Heart left ventricle (tissue), 16 donors: ENCODE data around the gene BEAN1. TPM values are rescaled to one million over a fixed set of nuclear protein-coding genes. Genes with fewer than 3 reads are reported as not detected.

Experiments used
- ATAC-seq, 4 donors: fragments of 200-7000 bp; cut with Tn5 transposase; one replicate each; pipeline ENCODE4 v1.9.1; 2020 to 2022; ENCODE audit warnings: moderate library complexity in 4 of 4, mild to moderate bottlenecking in 3 of 4, moderate number of reproducible peaks in 1 of 4
- DNase-seq, 5 donors: peaks; one replicate each; pipeline ENCODE4 v3.0.0-alpha.2; 2020
- H3K27ac ChIP-seq, 12 donors: fragments of 200-600 bp; sonication (generic) in 4 of 12; one replicate each; pipeline versions ENCODE4 v1.5.0 to v1.8.0; 2016 to 2022; ENCODE audit warnings: mild to moderate bottlenecking in 2 of 12
- H3K27me3 ChIP-seq, 9 donors: fragments of 200-600 bp; sonication (generic) in 2 of 9; one replicate each; pipeline versions ENCODE4 v1.5.1 to v1.8.0; 2016 to 2022; ENCODE audit warnings: mild to moderate bottlenecking in 3 of 9
- H3K36me3 ChIP-seq, 9 donors: fragments of 200-600 bp; sonication (generic) in 2 of 9; one replicate each; pipeline versions ENCODE4 v1.5.0 to v1.8.0; 2018 to 2022; ENCODE audit warnings: mild to moderate bottlenecking in 2 of 9
- H3K4me1 ChIP-seq, 12 donors: fragments of 200-600 bp; sonication (generic) in 4 of 12; one replicate each; pipeline versions ENCODE4 v1.5.0 to v1.8.0; 2016 to 2022; ENCODE audit warnings: mild to moderate bottlenecking in 3 of 12
- H3K4me3 ChIP-seq, 12 donors: fragments of 200-600 bp; sonication (generic) in 4 of 12; one replicate each; pipeline versions ENCODE4 v1.5.0 to v1.8.0; 2017 to 2022; ENCODE audit warnings: mild to moderate bottlenecking in 9 of 12, moderate library complexity in 4 of 12
- H3K9me3 ChIP-seq, 12 donors: fragments of 200-600 bp; sonication (generic) in 4 of 12; one replicate each; pipeline versions ENCODE4 v1.5.0 to v1.8.0; 2016 to 2022; ENCODE audit warnings: mild to moderate bottlenecking in 1 of 12
- POLR2A ChIP-seq, 2 donors: fragments of 450-650 bp; IDR thresholded peaks; one replicate each; pipeline ENCODE4 v1.6.1; 2017; ENCODE audit warnings: antibody characterized with exemption in 2 of 2, mild to moderate bottlenecking in 2 of 2, moderate library complexity in 2 of 2
- WGBS, 4 donors: extraction: QIAGEN DNeasy Blood & Tissue Kit in 2 of 4; methylation state at CpG; one replicate each; pipeline versions ENCODE4 v1.1.5 to v1.1.7; 2013 to 2018; 5-methylcytosine and 5-hydroxymethylcytosine counted together
- intact Hi-C, 10 donors: fragments of 100-400 bp; cut with DNase I; formaldehyde crosslinking; loops; one replicate each; pipeline versions ENCODE4 v1.11.1 to v1.14.2; 2022
- polyA plus RNA-seq, 2 donors: library from polyadenylated mRNA; stranded (reverse); fragments of 200-250 nt; gene quantifications; one replicate each; pipeline ENCODE4 v1.2.3, GENCODE V29; 2013
- total RNA-seq, 9 donors: library from RNA; depleted of rRNA in 2 of 9; stranded (reverse); fragments of >200 nt in 2 of 9; fragmentation: NEBNext Ultra II Directional in 3 of 9; extraction: Animal tissue kit (Norgen Biotek cat#: 25700) in 3 of 9; gene quantifications; one replicate each; pipeline versions ENCODE4 v1.1.0 to v1.2.4, GENCODE V29; 2016 to 2023
- TF ChIP-seq, protein P1 (sequence below), 12 donors: fragments of 200-600 bp; sonication (generic) in 4 of 12; IDR thresholded peaks; one replicate each; pipeline versions ENCODE4 v1.5.0 to v1.8.0; 2018 to 2022; ENCODE audit warnings: antibody characterized with exemption in 12 of 12, mild to moderate bottlenecking in 5 of 12
- donor health status: ischemic (EF 13 %, LVEDD 7.1; RV severe dilation, severe dysfunction).
- donor health status: healthy with polysubstance abuse.
- donor health status: DM: no; HTN: yes; CAD: no.
- donor health status: DM: no; HTN: no; CAD: no.
- donor health status: ischemic (EF 25% LVEDD 6.9; RV normal size, moderate dysfunction).
- donor health status: ischemic (EF 25% LVEDD 5.7; RV mildly dilated, moderate dysfunction).
- donor health status: healthy.
- donor health status: DM: yes; HTN: yes; CAD: no.
- donor health status: ischemic (EF 35%, LVEDD 5.7; RV mildly dilated, moderate dysfunction).
- donor health status: nonischemic (EF 11% LVEDD 7.7; RV severe dilation, severe dysfunction).
- donor health status: DM: yes; HTN: yes; CAD: no.
- donor health status: PGD.
- donor health status: ischemic (EF 29% LVEDD 5.4; RV normal size, mild dysfunction).
- donor health status: nonischemic (EF 23%, LVEDD 6.1; RV moderate dilation, normal function).

BEAN1 gene
- total and polyA plus RNA-seq, 11 donors = 0.30 to 8.8 (median 1.5) TPM

DNA sequence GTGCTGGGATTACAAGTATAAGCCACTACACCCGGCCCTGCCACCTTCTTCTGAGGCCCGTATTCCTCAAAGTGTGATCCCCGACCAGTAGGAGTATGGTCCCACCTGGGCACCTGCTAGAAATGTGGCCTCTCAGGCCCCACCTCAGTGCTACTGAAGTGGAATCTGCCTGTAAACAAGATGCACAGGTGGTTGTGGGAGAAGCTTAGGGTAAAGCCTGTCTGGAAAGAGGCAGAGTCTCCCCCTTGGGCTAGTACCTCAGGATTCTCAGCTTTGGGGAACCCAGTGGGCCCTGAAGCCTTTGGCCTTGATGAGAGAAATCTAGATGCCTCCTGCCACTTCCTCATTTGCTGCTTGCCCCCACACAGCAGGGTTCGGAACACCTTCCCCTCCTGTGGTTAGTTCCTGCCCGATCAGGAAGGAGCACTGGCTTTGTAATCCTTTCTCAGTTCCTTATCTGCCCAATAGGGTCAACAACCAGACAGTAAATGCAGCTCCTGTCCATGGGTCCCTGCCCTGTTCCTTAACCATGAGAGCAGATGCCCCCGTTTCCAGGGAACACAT is 97.6 kb downstream of the BEAN1 start:
- Histone ChIP-seq H3K27me3 (no peaks in the 10 kb centered on the region), H3K4me3 (no peak overlapping the region), H3K9me3 (no peaks in the 10 kb centered on the region), H3K36me3 (peaks cover 0 to 59% (median 51%) of the 10 kb centered on the region in 9 donors), H3K4me1 (peaks cover 0 to 75% (median 36%) of the 10 kb centered on the region in 12 donors), H3K27ac (peak overlapping the region in 10 of 12 donors; percentile 21 to 100 (median 44))
- DNase-seq = peak in 2 of 5 donors; percentile 53 to 62
- peak in 3 of 4 donors; percentile 35 to 53 (median 47) for ATAC-seq
- WGBS, 4 donors = 69 to 73% (median 70%) methylated on average over 6 of the region's 6 CpGs
- intact Hi-C loops = no loop called here
- TF ChIP-seq, protein P1, sequence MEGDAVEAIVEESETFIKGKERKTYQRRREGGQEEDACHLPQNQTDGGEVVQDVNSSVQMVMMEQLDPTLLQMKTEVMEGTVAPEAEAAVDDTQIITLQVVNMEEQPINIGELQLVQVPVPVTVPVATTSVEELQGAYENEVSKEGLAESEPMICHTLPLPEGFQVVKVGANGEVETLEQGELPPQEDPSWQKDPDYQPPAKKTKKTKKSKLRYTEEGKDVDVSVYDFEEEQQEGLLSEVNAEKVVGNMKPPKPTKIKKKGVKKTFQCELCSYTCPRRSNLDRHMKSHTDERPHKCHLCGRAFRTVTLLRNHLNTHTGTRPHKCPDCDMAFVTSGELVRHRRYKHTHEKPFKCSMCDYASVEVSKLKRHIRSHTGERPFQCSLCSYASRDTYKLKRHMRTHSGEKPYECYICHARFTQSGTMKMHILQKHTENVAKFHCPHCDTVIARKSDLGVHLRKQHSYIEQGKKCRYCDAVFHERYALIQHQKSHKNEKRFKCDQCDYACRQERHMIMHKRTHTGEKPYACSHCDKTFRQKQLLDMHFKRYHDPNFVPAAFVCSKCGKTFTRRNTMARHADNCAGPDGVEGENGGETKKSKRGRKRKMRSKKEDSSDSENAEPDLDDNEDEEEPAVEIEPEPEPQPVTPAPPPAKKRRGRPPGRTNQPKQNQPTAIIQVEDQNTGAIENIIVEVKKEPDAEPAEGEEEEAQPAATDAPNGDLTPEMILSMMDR (IDR thresholded peaks at IDR 0.05) = peak in 1 of 12 donors; percentile 6
- no peak for TF ChIP-seq POLR2A (IDR thresholded peaks at IDR 0.05)

DNA sequence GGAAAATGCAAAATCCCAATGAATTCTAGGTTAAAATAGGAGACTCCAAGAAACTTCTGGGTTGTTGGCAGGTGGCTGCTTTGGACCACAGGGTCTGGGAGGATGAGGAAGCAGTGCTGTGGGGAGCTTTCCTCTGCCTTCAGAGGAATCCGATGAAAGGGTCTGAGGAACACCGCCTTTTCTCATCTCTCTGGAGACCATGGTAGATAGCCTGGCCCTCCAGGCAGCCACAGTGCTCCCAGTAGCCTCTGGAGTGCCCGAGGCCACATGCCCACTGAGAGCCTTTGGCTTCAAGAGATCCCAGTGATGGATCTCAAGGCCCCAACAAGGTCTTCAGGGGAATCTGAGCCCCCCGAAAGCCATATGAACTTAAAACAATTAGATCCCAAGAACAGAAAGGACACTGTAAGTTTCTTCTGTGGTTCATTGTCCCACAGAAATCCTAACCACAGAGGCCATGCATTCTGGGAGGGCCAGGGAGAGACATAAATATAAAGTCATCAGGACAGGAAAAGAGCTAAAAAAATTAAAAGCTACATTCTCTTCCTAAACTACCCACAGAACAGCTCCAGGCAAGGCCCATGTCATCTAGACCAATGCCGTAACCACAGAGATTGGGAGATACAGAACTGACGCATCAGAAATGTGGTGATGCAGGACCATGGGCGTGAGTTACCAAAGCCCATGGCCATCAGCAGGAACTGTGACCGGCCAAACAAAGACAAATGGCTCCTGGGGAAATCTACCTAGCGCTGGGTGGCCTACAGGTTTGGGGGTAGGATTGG is 98.5 kb downstream of the BEAN1 start:
- intact Hi-C loops = no loop called here
- Histone ChIP-seq H3K9me3 (no peaks in the 10 kb centered on the region), H3K27me3 (no peaks in the 10 kb centered on the region), H3K4me1 (peaks cover 0 to 66% (median 30%) of the 10 kb centered on the region in 12 donors), H3K27ac (peak overlapping the region in 7 of 12 donors; percentile 26 to 100 (median 65)), H3K36me3 (peaks cover 0 to 68% (median 57%) of the 10 kb centered on the region in 9 donors), H3K4me3 (no peak overlapping the region)
- no peak for ATAC-seq
- DNase-seq = no peak
- TF ChIP-seq POLR2A (IDR thresholded peaks at IDR 0.05) = no peak
- 82 to 93% (median 82%) methylated on average over 9 of the region's 9 CpGs for WGBS, 4 donors

DNA sequence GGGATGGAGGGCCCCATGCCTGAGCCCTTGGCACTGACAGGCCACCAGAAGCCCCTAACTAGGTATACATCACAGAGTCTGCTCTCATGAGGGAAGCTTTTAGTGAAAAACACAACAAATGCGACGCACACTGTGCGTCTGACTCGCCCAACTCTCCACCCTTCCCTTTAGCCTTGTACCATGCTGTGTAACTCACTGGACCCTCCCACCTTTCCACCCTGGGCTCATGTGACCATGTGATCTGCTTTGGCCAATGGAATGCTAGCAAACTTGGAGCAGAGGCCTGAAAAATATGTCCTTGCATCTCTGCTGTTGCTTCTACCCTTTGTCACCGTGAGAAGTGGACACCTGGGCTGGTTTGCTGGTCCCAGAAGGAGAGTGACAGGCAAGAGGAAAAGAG is 101.2 kb downstream of the BEAN1 start:
- Histone ChIP-seq H3K9me3 (no peaks in the 10 kb centered on the region), H3K27ac (no peak overlapping the region), H3K4me1 (peaks cover 0 to 39% (median 9%) of the 10 kb centered on the region in 12 donors), H3K27me3 (no peaks in the 10 kb centered on the region), H3K36me3 (peaks cover 0 to 95% (median 77%) of the 10 kb centered on the region in 9 donors), H3K4me3 (no peak overlapping the region)
- 97 to 98% (median 97%) methylated on average over 5 of the region's 5 CpGs for WGBS, 4 donors
- ATAC-seq = no peak
- intact Hi-C loops = no loop called here
- no peak for TF ChIP-seq POLR2A (IDR thresholded peaks at IDR 0.05)
- TF ChIP-seq, protein P1 (IDR thresholded peaks at IDR 0.05) = no peak
- DNase-seq = no peak

DNA sequence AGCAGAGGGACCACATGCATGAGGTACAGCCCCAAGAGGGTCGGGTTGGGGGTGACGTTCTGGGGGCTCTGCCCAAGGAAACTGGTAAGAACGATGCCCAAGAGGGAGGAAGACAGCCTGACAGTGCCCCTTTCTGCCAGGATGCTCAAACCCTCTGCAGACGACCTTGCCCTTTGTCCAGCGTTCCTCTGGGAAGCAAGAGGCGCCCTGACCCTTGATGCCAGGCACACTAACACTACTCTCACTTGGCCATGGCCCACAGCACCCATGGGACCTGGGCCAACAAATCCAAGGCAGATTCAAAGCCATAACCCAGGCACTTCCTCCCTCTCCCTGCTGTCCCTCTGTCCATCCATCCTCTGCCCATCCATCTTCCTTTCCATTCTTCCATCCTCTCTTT is 102.4 kb downstream of the BEAN1 start:
- ATAC-seq (no peak), DNase-seq (no peak)
- Histone ChIP-seq H3K36me3 (peaks cover 0 to 97% (median 78%) of the 10 kb centered on the region in 9 donors), H3K27me3 (no peaks in the 10 kb centered on the region), H3K4me3 (no peak overlapping the region), H3K9me3 (no peaks in the 10 kb centered on the region), H3K4me1 (peaks cover 0 to 27% (median 0%) of the 10 kb centered on the region in 12 donors), H3K27ac (no peak overlapping the region)
- WGBS, 4 donors = 84 to 94% (median 90%) methylated on average over 6 of the region's 6 CpGs
- intact Hi-C loops = no loop called here
- TF ChIP-seq, protein P1 (IDR thresholded peaks at IDR 0.05) = no peak
- no peak for TF ChIP-seq POLR2A (IDR thresholded peaks at IDR 0.05)

Other genes with a start within 250 kb of the BEAN1 start
- gene CDH5, start 60.6 kb upstream of the BEAN1 start, total RNA-seq = 100 to 1,000 TPM in 2 of 9 donors, 10 to 100 TPM in 7; 39.6 to 135 (median 63.3) TPM
- 10 to 100 TPM; 24.9 to 62.3 TPM for gene CDH5, start 60.6 kb upstream of the BEAN1 start, polyA plus RNA-seq
- gene TK2, start 122.8 kb downstream of the BEAN1 start, total RNA-seq = 10 to 100 TPM; 13.9 to 29.4 (median 17.4) TPM
- 10 to 100 TPM in 1 of 2 donors, 1 to 10 TPM in 1; 9.4 to 10.5 TPM for gene TK2, start 122.8 kb downstream of the BEAN1 start, polyA plus RNA-seq
- 10 to 100 TPM in 2 of 9 donors, 1 to 10 TPM in 7; 4.1 to 28.9 (median 6.4) TPM for gene CKLF, start 125.3 kb downstream of the BEAN1 start, total RNA-seq
- gene CKLF, start 125.3 kb downstream of the BEAN1 start, polyA plus RNA-seq = 10 to 100 TPM in 1 of 2 donors, 1 to 10 TPM in 1; 4.9 to 18.8 TPM
- gene CMTM1, start 139.1 kb downstream of the BEAN1 start, total RNA-seq = 1 to 10 TPM in 5 of 9 donors, under 1 TPM in 3, not detected in 1; 0.49 to 2.4 (median 1.1) TPM
- gene CMTM1, start 139.1 kb downstream of the BEAN1 start, polyA plus RNA-seq = under 1 TPM in 1 of 2 donors, not detected in 1; 0.40 TPM
- gene CMTM2, start 152.2 kb downstream of the BEAN1 start, total RNA-seq = under 1 TPM in 1 of 9 donors, not detected in 8; 0.52 TPM
- not detected for gene CMTM2, start 152.2 kb downstream of the BEAN1 start, polyA plus RNA-seq
- 10 to 100 TPM in 4 of 9 donors, 1 to 10 TPM in 5; 5.8 to 30.9 (median 9.6) TPM for gene CMTM3, start 177.4 kb downstream of the BEAN1 start, total RNA-seq
- gene CMTM3, start 177.4 kb downstream of the BEAN1 start, polyA plus RNA-seq = 10 to 100 TPM in 1 of 2 donors, 1 to 10 TPM in 1; 6.5 to 13.5 TPM